Effector memory CD8-positive, alpha-beta T cell (primary cell): Measurements from ENCODE around the gene APOM.

Source experiments
- ATAC-seq: fragments of 150-1000 bp; cut with Tn5 transposase; replicated peaks from 2 replicates; pipeline ENCODE4 v1.10.0; 2021; ENCODE audit warnings: mild to moderate bottlenecking, moderate library complexity
- DNase-seq, 3 experiments: peaks; one replicate each; pipeline ENCODE4 v3.0.0; 2021
- H3K27ac Mint-ChIP-seq, 2 donors: one replicate each; pipeline ENCODE4 v1.8.0; 2022; ENCODE audit warnings: mild to moderate bottlenecking in 2 of 2, mixed read lengths in 2 of 2, moderate library complexity in 2 of 2
- H3K27me3 Mint-ChIP-seq, 2 donors: one replicate each; pipeline ENCODE4 v1.8.0; 2022; ENCODE audit warnings: mixed read lengths in 2 of 2
- H3K36me3 Mint-ChIP-seq: one replicate; pipeline ENCODE4 v1.8.0; 2022; ENCODE audit warnings: mild to moderate bottlenecking, moderate library complexity, mixed read lengths; ENCODE audit not compliant: insufficient read depth
- H3K4me1 Mint-ChIP-seq, 2 donors: one replicate each; pipeline ENCODE4 v1.8.0; 2022; ENCODE audit warnings: low read depth in 2 of 2, mixed read lengths in 2 of 2
- H3K4me3 Mint-ChIP-seq, 2 donors: one replicate each; pipeline ENCODE4 v1.8.0; 2022; ENCODE audit warnings: mild to moderate bottlenecking in 2 of 2, mixed read lengths in 2 of 2, moderate library complexity in 2 of 2
- H3K9me3 Mint-ChIP-seq, 2 donors: one replicate each; pipeline ENCODE4 v1.8.0; 2022; ENCODE audit warnings: mixed read lengths in 2 of 2

APOM gene

DNA sequence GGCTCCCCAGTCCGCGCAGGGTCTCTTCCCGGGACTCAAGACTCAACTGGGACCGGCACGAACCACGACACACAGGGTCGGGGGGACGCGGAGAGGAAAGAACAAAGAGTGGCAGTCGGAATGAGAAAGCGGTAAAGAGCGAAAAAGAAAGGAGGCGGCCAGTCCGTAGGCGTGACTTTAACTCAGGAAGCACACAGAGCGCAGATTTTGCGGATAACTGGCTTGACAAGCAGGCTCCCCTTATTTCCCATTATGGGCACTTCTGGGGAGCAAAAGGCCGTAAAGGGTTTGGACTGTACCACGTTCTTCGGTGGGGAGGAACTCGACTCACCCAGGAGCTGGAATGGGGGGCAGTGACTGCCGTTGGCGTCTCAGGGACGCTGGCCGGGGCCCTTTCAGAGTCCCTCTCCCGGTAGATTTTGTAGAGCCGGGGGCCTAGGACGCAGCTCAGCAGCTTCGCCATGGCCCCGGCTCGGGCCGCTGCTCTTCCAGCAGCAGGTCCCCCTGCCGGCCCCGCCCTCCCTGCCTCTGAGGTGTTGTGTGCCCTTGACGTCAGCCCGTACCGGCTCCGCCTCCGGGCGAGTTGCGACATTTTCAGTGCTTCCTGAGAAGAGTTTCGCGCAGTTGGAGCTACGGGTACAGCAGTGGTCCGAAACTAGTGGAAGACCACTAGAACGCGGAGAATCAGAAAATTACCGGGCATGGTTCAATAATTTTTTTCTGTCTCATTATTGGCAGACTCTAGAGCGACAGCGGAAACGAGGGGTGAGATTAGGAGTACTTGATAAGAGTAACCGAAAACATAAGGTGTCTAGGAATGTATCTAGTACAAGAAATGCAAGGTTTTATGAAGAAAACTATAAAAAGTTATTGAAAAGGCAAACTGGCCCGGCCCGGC lies 47.4 kb downstream of the APOM start, which contains the start of gene ABHD16A:
Gene ABHD16A (minus strand): TSS at position 506 of the 898 bp plus-strand sequence. CDS start 43 bp downstream, at position 463.
- Mint-ChIP-seq H3K27ac (peak within 1 kb of the TSS; percentile 94 to 97), H3K27me3 (no peaks in the 10 kb centered on the region), H3K9me3 (no peaks in the 10 kb centered on the region), H3K4me1 (peaks cover 18 to 23% of the 10 kb centered on the region in 2 donors), H3K4me3 (peak within 1 kb of the TSS; percentile 95 to 99), H3K36me3 (peaks cover 26% of the 10 kb centered on the region)
- ATAC-seq (peak; percentile 93), DNase-seq (peak; percentile 94 to 95 (median 95))

DNA sequence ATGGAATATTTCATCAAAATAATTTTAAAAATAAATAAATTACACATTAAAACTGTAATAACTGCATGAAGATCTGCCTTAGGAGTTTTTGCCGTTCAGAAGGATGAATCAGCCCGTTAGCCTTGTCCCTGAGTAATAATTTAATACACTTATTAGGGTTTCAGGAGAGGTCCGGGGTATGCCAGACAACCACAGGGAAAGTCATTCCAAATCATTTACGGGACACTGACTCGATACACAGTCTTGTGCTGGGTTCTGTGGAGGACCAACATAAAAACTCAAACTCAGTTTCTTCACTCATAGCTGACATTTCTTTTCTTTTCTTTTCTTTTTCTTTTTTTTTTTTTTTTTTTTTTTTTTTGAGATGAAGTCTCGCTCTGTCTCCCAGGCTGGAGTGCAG lies 50.2 kb downstream of the APOM start:
- Mint-ChIP-seq H3K27ac (no peak overlapping the region), H3K27me3 (no peaks in the 10 kb centered on the region), H3K4me1 (peaks cover 23 to 25% of the 10 kb centered on the region in 2 donors), H3K4me3 (no peak overlapping the region), H3K36me3 (peaks cover 10% of the 10 kb centered on the region), H3K9me3 (no peaks in the 10 kb centered on the region)
- DNase-seq (no peak), ATAC-seq (no peak)

DNA sequence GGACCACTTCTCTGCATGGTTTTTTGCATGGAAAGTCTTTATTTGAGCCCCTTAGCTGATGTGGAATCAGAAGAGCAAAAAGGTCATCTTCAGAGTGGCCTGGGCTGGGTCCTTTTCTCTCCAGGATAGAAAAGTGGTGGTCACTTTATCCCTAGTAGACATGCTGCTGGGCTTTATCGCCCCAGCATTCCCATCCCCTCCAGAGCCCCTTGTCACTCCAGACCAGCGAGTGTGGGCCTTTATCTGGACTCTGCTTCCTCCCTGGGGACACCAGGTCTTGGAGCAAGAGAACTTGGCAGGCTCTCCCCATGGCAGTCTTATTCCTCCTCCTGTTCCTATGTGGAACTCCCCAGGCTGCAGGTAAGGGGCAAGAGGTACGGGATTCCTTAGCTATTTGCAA lies 50.9 kb downstream of the APOM start, which contains the start of gene LY6G6F:
Gene LY6G6F (plus strand): TSS at position 268 of the 400 bp plus-strand sequence. CDS start 41 bp downstream, at position 309.
- Mint-ChIP-seq H3K27me3 (no peaks in the 10 kb centered on the region), H3K9me3 (no peaks in the 10 kb centered on the region), H3K4me1 (peaks cover 20 to 24% of the 10 kb centered on the region in 2 donors), H3K36me3 (peaks cover 7% of the 10 kb centered on the region), H3K4me3 (no peak within 1 kb of the TSS), H3K27ac (no peak within 1 kb of the TSS)
- no peak for DNase-seq
- ATAC-seq = no peak

DNA sequence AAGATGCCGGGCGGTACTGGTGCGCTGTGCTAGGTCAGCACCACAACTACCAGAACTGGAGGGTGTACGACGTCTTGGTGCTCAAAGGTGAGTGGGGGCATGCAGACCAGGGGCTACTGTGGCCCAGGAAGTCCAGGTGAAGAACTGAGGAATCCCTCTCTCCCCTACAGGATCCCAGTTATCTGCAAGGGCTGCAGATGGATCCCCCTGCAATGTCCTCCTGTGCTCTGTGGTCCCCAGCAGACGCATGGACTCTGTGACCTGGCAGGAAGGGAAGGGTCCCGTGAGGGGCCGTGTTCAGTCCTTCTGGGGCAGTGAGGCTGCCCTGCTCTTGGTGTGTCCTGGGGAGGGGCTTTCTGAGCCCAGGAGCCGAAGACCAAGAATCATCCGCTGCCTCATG lies 52.0 kb downstream of the APOM start:
- no peak overlapping the region for H3K4me3 Mint-ChIP-seq
- DNase-seq (no peak), ATAC-seq (no peak)
- no peaks in the 10 kb centered on the region for H3K9me3 Mint-ChIP-seq
- H3K36me3 Mint-ChIP-seq = no peaks in the 10 kb centered on the region
- H3K4me1 Mint-ChIP-seq = peaks cover 15 to 18% of the 10 kb centered on the region in 2 donors
- no peak overlapping the region for H3K27ac Mint-ChIP-seq
- H3K27me3 Mint-ChIP-seq = peaks cover 0 to 6% of the 10 kb centered on the region in 2 donors
